Pancreas (tissue), 10 donors: Measurements from ENCODE around the gene FLYWCH2. TPM values are rescaled to one million over a fixed set of nuclear protein-coding genes. Genes with fewer than 3 reads are reported as not detected.
A peak's percentile ranks its signal among the peaks of the same experiment; 100 is the strongest.

Source experiments
- ATAC-seq, 4 donors: fragments of 200-7000 bp; cut with Tn5 transposase; one replicate each; pipeline versions ENCODE4 v1.8.0 to v1.9.1; 2020; ENCODE audit warnings: mild to moderate bottlenecking in 4 of 4, moderate library complexity in 4 of 4
- DNase-seq, 6 donors: peaks; one replicate each; pipeline ENCODE4 v3.0.0-alpha.2; 2020
- FAIRE-seq: peaks from 2 replicates; lab custom pipeline; 2012; peaks lifted over from hg19 to GRCh38; lab: Jason Lieb, UNC
- H3K27ac ChIP-seq, 4 donors: fragments of 200-600 bp; sonication (generic); 1 replicate in 3 of 4; 2 replicates in 1 of 4; pipeline versions ENCODE4 v1.5.0 to v1.8.0; 2020
- H3K27me3 ChIP-seq, 4 donors: fragments of 200-600 bp; one replicate each; pipeline ENCODE4 v1.8.0; 2021
- H3K36me3 ChIP-seq, 3 donors: fragments of 200-600 bp; sonication (generic) in 1 of 3; one replicate each; pipeline versions ENCODE4 v1.5.0 to v1.8.0; 2020 to 2021
- H3K4me1 ChIP-seq, 3 donors: fragments of 200-600 bp; one replicate each; pipeline ENCODE4 v1.8.0; 2021
- H3K4me3 ChIP-seq, 4 donors: fragments of 200-600 bp; sonication (generic) in 2 of 4; one replicate each; pipeline versions ENCODE4 v1.5.0 to v1.8.0; 2020 to 2021
- H3K9me3 ChIP-seq, 4 donors: fragments of 200-600 bp; one replicate each; pipeline ENCODE4 v1.8.0; 2021
- CTCF ChIP-seq, 4 donors: fragments of 200-600 bp; sonication (generic) in 3 of 4; IDR thresholded peaks; one replicate each; pipeline versions ENCODE4 v1.5.0 to v1.8.0; 2021; ENCODE audit warnings: antibody characterized with exemption in 4 of 4
- WGBS, 2 donors: extraction: QIAGEN DNeasy Blood & Tissue Kit; methylation state at CpG; one replicate each; pipeline ENCODE4 v1.1.7; 2013; 5-methylcytosine and 5-hydroxymethylcytosine counted together
- intact Hi-C, 3 donors: fragments of 100-400 bp; cut with DNase I; formaldehyde crosslinking; loops; one replicate each; pipeline versions ENCODE4 v1.11.1 to v1.14.2; 2022
- polyA plus RNA-seq, 2 donors: library from polyadenylated mRNA; stranded (reverse); fragments of 200-250 nt; gene quantifications; one replicate each; pipeline ENCODE4 v1.2.3, GENCODE V29; 2013
- total RNA-seq, 6 donors: library from RNA; stranded (reverse); fragmentation: NEBNext Ultra II Directional in 4 of 6; extraction: Animal tissue kit (Norgen Biotek cat#: 25700) in 4 of 6; gene quantifications; one replicate each; pipeline versions ENCODE4 v1.2.1 to v1.2.4, GENCODE V29; 2021 to 2023
- donor health status: healthy with polysubstance abuse.
- donor health status: DM: no; HTN: no; CAD: no; lungs with moderate emphysema.
- donor health status: DM: no; HTN: no; CAD: no.
- donor health status: control.
- donor health status: control.
- donor health status: Bipolar disorder and iron deficiency.
- donor health status: DM: yes; HTN: yes; CAD: no.
- donor health status: DM: no; HTN: no; CAD: no.
- donor health status: DM: no; HTN: no; CAD: no.
- donor health status: DM: yes; HTN: yes; CAD: no.

FLYWCH2 gene
- total and polyA plus RNA-seq, 8 donors, result 5.8 to 26.1 (median 8.4) TPM

GRCh38 chr16:2910441-2910969 lies 27.5 kb downstream of the FLYWCH2 start:
- peaks cover 0 to 14% (median 3%) of the 10 kb centered on the region in 3 donors for H3K4me1 ChIP-seq
- no peak overlapping the region for H3K4me3 ChIP-seq
- DNase-seq (no peak), ATAC-seq (no peak), FAIRE-seq (no peak)
- no peak for TF ChIP-seq CTCF (IDR thresholded peaks at IDR 0.05)
- no peaks in the 10 kb centered on the region for H3K27me3 ChIP-seq
- H3K27ac ChIP-seq, result no peak overlapping the region
- no peaks in the 10 kb centered on the region for H3K9me3 ChIP-seq
- 44 to 58% methylated on average over 5 of the region's 5 CpGs for WGBS, 2 donors
- intact Hi-C loops, result no loop called here
- no peaks in the 10 kb centered on the region for H3K36me3 ChIP-seq

GRCh38 chr16:2911638-2912329 lies 28.8 kb downstream of the FLYWCH2 start, which contains the start of gene FLYWCH1:
TSS of gene FLYWCH1 (plus strand) at chr16:2911931. CDS start at chr16:2929686, 17,755 bp downstream.
- H3K27me3 ChIP-seq, result no peaks in the 10 kb centered on the region
- peak within 1 kb of the TSS; percentile 48 to 90 (median 80) for H3K4me3 ChIP-seq
- H3K27ac ChIP-seq, result peak within 1 kb of the TSS; percentile 22 to 60 (median 53)
- ATAC-seq (peak; percentile 97 to 98 (median 98)), FAIRE-seq (no peak), DNase-seq (peak; percentile 97 to 99 (median 98))
- H3K36me3 ChIP-seq, result no peaks in the 10 kb centered on the region
- H3K4me1 ChIP-seq, result peaks cover 0 to 10% (median 3%) of the 10 kb centered on the region in 3 donors
- no peak for TF ChIP-seq CTCF (IDR thresholded peaks at IDR 0.05)
- WGBS, 2 donors, result 1% methylated on average over 65 to 85 of the region's 85 CpGs
- intact Hi-C loops, result no loop called here
- H3K9me3 ChIP-seq, result no peaks in the 10 kb centered on the region

- WGBS, 2 donors, result 5 to 6% methylated on average over 39 of the region's 39 CpGs
- Histone ChIP-seq H3K4me1 (peaks cover 0 to 6% (median under 1%) of the 10 kb centered on the region in 3 donors), H3K9me3 (no peaks in the 10 kb centered on the region), H3K27me3 (no peaks in the 10 kb centered on the region), H3K36me3 (no peaks in the 10 kb centered on the region), H3K4me3 (peak overlapping the region; percentile 48 to 90 (median 80)), H3K27ac (peak overlapping the region; percentile 22 to 60 (median 34))
- peak; percentile 19 to 36 (median 22) for ATAC-seq
- FAIRE-seq, result no peak
- intact Hi-C loops, result no loop called here
- no peak for TF ChIP-seq CTCF (IDR thresholded peaks at IDR 0.05)
- DNase-seq, result peak in 3 of 6 donors; percentile 42 to 75 (median 66)
Measured at GRCh38 chr16:2912330-2913199, 29.6 kb downstream of the FLYWCH2 start.

GRCh38 chr16:2913603-2914002 lies 30.6 kb downstream of the FLYWCH2 start:
- intact Hi-C loops, result no loop called here
- 82 to 85% methylated on average over 7 of the region's 7 CpGs for WGBS, 2 donors
- H3K27me3 ChIP-seq, result no peaks in the 10 kb centered on the region
- FAIRE-seq, result no peak
- DNase-seq, result no peak
- no peak for ATAC-seq
- TF ChIP-seq CTCF (IDR thresholded peaks at IDR 0.05), result no peak
- H3K4me3 ChIP-seq, result no peak overlapping the region
- H3K9me3 ChIP-seq, result no peaks in the 10 kb centered on the region
- H3K36me3 ChIP-seq, result no peaks in the 10 kb centered on the region
- H3K4me1 ChIP-seq, result peaks cover 0 to 6% (median 0%) of the 10 kb centered on the region in 3 donors
- no peak overlapping the region for H3K27ac ChIP-seq
